ENCODE data around the gene AHR.
"Not testable (repeated sequence)": the region's sequence is repeated elsewhere in the genome, so short reads cannot be mapped to it uniquely, and the experiment has no call there.

Gene AHR

DNA sequence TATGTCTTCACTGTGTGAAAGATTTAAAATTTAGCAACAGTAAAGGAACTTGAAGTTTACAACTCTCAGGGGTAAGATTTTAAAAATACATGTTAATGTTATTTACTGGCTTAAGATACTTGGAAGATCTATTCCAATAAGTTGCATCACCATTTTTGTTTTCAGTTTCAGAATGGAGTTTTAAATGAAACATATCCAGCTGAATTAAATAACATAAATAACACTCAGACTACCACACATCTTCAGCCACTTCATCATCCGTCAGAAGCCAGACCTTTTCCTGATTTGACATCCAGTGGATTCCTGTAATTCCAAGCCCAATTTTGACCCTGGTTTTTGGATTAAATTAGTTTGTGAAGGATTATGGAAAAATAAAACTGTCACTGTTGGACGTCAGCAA, 44.3 kb downstream of the AHR start:
- DNase-seq, result no peak

DNA sequence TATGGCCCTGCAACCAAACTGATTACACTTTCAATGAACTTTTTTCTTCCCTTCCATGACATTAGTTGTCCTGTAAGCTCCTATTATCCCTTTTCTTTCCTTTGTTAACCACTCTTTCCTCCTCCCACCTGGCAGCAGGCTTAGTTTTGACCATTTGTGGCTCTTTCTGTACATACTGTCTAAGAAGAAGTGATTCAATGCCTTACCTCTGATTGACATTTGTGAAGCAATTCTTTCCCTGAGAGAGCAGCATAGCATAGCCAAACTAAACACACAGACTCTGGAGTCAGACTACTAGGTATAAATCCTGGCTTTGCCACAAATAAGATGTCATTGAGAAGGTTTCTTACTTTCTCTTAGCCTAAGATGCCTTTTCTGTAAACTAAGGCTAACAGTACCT, 48.9 kb downstream of the AHR start:
- DNase-seq, result no peak

DNA sequence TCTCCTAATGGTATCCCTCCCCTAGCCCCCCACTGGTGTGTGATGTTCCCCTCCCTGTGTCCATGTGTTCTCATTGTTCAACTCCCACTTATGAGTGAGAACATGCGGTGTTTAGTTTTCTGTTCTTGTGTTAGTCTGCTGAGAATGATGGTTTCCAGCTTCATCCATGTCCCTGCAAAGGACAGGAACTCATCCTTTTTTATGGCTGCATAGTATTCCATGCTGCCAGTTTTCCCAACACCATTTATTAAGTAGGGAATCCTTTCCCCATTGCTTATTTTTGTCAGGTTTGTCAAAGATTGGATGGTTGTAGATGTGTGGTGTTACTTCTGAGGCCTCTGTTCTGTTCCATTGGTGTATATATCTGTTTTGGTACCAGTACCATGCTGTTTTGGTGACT, 50.5 kb downstream of the AHR start:
- not testable (repeated sequence) for DNase-seq

DNA sequence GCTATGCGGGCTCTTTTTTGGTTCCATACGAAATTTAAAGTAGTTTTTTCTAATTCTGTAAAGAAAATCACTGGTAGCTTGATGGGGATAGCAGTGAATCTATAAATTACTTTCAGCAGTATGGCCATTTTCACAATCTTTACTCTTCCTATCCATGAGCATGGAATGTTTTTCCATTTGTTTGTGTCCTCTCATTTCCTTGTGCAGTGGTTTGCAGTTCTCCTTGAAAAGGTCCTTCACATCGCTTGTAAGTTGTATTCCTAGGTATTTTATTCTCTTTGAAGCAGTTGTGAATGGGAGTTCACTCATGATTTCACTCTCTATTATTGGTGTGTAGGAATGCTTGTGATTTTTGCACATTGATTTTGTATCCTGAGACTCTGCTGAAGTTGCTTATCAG, 51.9 kb downstream of the AHR start:
- not testable (repeated sequence) for DNase-seq

DNA sequence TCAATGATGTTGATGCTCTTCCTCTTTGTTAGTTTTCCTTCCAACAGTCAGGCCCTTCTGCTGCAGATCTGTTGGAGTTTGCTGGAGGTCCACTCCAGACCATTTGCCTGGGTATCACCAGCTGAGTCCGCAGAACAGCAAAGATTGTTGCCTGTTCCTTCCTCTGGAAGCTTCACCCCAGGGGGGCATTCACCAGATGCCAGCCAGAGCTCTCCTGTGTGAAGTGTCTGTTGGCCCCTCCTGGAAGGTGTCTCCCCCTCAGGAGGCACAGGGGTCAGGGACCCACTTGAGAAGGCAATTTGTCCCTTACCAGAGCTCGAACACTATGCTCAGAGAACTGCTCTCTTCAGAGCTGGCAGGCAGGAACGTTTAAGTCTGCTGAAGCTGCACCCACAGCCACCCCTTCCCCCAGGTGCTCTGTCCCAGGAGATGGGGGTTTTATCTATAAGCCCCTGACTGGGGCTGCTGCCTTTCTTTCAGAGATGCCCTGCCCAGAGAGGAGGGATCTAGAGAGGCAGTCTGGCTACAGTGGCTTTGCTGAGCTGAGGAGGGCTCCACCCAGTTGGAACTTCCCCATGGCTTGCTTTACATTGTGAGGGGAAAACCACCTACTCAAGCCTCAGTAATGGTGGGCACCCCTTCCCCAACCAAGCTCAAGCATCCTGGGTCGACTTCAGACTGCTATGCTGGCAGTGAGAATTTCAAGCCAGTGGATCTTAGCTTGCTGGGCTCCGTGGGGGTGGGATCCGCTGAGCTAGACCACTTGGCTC, 55.4 kb downstream of the AHR start:
- DNase-seq, result not testable (repeated sequence)

DNA sequence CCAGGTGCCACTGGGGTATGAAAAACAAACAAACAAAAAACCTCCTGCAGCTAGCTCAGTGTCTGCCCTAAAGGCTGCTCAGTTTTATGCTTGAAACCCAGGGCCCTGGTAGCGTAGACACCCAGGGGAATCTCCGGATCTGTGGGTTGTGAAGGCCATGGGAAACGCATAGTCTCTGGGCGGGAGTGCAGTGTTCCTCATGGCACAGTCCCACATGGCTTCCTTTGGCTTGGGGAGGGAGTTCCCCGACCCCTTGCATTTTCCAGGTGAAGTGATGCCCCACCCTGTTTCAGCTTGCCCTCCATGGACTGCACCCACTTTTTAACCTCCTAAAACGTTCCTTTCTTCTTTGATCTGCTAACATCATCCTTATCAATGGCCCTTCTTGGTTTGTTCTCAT, 56.0 kb downstream of the AHR start:
- DNase-seq, result no peak

DNA sequence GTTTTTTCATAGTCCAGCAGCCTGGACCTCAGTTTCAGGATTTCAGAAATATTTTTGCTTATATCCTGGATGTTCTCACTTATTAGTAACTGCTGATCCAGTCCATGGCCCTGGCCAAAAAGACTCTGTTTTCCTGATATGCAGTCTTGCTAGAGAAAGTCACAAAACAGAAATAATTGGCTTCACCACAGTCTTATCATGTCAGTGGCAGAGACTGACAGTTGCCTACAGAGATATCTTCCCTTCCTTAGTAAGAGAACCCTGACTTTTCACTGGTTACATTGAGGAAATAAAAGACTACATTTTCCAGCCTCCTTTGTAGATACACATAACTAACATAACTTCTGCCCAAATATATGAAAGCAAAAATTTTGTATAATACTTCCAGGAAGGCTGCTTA, 56.6 kb downstream of the AHR start:
- no peak for DNase-seq

DNA sequence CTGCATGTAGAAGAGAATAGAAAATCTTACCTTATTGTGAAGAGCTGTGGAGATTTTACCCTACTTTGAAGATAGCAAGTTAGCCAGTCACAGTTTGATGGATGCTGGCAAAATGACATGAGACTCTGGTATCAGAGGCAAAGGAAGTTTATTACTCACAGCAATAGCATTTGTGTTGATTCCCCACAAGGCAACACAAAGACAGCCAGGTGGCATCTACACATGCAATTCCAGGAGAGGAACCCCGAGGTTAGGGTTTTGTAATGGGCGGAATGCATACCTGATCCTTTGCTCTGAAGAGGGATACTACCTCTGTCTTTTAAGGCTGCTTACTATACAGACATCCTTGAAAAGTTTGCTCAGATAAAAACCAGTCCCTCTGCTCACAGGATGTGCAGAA, 59.5 kb downstream of the AHR start:
- DNase-seq, result no peak

DNA sequence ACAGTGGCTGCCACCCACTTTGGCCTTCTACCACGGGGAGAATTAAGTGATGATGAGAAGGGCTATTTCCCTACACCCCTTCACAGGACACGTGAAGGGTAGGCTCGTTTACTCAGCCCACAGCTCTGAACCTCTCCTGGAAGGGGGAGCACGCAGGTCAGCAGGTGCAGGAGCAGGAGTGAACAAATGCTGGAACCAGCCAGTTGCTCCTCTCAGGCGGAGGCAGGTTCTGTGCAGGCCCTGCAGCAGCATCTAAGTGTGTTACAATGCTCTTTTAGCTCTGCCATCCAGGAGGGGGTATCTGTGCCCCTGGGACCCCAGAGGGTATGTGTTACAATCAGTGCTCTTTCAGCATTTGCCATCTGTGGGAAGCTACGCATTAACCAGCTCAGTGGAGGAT, 61.2 kb downstream of the AHR start:
- no peak for DNase-seq

DNA sequence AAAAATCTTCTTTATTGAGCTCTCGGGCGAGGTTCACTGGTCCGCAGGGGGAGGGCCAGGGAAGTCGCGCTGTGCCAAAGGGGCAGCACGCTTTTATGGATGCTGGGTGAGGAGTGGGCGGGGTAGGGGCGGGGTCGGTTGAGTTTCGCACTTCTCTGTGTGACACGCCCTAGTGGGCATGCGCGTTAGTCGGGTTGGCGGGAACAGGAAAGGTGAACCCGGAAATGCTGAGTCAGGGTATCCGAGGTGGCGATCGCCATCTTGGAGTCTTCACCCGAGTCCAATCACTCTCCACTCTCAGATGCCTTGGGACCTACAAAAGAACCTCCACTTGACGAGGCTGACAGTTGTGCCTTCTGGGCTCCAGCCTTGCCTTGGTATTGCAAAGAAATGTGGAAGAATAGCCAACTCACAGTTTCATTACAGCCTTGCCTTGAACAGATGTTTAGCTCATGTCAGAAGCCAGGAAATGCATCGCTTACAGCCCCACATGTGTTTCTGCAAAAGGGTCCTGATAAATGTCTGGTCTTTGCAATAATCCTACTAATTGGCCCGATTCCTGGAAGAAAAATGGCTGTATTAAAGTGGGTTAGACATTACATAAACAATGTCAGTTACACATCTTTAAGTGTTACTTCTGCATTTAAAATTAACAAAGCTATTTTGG, 64.1 kb downstream of the AHR start:
- DNase-seq, result no peak

DNA sequence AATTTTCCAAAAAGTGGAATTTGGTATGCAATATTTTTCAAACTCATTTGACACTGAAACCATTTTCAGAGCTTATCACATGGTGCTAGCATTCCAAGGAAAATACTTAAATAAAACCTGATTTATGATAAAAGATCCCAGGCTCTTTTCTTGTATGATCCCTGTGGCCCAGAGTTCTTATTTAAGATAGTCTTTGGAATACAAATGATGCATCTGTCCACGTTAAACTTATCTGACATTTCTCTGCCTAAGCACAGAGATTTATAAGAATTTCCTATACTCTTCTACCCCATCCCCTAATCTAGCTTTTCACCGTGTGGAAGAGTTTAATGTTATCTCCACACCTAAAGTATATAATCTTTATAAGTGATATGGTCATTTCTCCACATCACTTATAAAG, 66.2 kb downstream of the AHR start:
- DNase-seq, result no peak

DNA sequence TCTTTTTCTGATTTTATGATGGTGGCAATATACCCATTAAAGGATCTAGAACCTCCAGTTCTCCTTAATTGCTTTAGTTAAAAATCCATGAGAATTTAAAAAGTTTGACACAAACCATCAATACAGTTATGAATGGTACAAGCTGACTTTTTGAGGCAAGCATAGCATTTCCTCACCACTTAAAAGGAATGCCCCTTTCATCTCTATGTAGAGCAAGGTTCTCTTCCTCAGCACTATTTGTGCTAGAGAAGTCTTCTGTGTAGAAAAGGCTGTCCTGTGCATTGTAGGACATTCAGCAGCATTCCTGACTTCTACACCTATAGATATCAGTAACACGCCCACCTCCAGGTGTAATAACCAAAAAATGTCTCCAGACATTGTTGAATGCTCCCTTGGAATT, 67.3 kb downstream of the AHR start:
- no peak for DNase-seq

DNA sequence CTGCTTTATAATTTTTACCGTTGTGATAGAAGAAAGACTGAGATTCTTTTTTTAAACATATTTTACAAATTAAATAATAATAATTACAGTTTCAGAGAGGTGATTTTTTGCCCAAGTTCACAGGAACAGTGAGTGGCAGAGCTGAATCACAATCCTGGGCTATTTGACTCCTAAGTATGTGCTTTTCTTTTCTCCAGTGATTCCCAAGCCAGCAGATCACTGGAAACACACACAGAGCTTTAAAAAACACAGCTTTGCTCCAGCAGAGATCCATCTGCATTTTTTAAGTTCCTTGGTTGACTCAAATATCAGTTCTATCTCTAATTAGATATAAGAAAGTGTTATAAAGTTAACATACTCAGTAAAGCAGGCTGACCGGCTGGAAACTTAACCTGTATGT, 69.0 kb downstream of the AHR start:
- DNase-seq, result no peak

DNA sequence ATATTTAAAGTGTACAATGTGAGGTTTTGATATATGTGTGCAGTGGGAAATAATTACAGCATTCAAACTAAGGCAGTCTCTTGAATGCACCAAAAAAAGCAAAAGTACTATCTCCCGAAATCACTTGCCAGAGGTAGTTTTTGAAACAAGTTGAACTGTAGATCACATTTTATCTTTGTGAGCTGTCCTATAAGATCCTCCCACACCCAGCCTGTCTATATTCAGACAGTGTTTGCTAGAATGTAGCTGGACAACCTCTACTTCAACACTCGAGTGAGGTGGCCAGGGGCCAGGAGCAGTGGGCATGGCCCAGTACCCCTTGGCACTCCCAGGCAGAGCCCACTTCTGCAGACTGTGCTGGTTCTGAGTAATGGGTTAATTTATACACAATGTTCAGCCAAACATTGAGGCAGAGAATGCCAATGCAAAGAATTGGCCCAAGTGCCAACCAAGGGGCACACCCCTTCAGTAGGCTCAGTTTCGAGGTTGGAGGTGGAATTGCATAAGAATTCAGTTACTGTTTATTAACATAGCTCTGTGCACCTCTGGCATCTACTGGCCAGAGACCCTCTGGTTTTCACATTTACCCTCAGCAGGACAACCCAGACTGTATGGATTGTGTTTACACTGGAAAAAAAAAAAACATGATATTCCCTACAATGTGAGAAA, 70.5 kb downstream of the AHR start:
- no peak for DNase-seq

DNA sequence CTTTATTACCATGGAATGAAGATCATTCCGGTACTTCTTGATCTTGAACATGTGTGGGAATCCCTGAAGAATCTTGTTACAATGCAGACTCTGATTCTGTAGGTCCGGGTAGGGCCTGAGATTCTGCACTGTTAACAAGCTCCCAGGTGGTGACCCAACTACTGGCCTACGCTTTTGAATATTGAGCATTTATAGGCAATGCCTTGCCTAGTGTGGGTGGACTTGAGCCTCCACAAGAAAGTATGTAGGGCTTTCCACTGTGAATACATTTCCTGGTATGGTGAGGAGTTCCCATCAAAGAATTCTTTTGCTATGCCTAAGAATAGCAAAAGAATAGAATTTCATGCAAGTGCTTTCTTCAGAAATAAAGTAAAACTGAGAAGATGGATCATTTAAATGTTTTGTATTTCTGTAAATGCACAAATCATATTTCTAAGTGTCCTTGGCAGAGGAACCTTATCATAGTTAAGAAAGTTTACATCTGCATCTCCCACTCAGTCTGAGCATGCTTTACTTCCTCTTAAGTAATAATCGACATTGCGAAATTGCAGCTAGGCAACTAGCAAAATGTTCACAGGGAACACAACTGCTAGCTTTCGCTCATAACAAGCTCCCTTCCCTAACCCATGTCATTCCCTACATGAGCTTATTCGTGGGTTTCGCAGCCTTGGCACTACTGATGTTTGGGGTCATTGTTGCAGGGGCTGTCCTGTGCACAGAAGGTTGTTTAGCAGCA, 71.4 kb downstream of the AHR start:
- no peak for DNase-seq

DNA sequence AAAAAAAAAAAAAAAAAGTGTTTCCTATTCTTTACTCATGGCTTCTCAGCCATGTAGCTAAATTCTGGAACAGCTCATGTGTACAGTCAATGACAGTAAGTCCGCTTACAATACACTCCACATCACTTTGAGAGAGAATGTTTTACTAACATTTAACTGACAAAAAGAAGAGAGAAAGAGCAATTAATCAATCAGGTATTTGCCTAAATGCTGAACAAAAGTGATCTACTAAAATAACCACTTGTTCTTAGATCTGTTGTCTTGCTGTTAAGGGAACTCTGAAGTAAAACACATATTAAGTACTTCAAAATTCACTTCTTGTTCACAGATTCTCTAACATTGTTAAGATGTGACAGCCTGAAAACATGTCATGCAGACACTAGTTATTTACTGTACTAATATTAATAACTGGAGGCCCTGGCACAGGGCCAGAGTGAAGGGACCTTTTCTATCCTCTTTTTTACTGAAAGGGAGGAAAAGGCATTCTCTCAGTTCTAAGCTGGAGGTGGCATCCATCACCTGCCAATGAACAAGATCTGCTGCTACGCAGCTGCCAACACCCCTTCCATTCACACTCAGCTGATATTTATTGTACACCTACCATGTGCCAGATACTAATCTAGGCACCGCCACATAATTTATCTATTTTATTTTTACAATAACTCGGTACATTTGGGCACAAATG, 72.6 kb downstream of the AHR start:
- DNase-seq, result no peak

DNA sequence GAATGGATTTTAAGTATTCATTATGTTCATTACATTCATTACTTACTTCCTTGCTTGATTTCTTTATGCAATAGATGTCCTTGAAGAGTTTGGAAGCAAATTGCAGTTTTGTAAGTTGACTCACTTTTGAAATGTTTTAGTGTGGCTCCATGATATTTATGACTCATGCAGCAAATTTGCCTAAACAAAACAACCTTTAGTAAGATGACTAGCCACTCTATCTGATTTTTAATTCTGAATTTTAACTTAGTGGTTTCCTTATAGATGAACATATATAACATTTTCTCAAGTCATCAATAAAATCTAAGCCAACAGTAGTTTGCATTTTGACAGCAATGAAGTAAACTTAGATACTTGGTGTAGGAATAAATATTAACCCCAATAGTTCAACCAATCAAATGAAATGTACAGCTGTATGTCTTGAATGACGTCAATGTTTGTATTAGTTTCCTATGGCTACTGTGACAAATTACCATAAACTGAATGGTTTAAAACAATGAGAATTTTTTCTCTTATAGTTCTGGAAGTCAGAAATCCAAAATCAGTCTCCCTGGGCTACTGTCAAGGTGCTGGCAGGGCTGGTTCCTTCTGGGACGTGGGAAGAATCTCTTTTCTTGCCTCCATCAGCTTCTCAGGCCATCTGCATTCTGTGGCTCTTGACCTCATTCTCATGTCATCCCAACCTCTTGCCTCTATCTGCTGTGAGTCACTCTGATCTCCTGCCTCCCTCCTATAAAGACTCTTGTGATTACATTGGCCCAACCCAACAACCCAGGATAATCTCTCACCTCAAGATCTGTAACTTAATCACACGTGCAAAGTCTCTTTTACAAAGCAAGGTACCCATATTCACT, 73.4 kb downstream of the AHR start:
- DNase-seq, result no peak

DNA sequence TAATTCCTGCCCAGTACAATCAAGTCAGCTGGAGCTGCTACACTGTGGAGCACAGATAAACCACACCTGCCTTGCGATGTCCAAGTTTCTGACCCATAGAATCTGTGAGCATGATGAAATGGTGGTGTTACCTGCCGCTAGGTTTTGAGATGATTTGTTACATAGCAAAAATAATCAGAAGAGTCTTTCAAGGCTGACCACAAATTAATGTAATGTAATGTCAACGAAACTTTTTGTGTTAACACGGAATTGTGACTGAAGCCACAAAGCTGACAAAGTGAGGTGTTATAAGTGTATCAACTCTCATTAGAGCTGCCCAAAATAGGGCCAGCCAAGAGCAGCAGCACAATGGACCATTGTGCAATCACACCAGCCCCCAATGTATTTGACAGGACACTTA, 75.7 kb downstream of the AHR start:
- no peak for DNase-seq

DNA sequence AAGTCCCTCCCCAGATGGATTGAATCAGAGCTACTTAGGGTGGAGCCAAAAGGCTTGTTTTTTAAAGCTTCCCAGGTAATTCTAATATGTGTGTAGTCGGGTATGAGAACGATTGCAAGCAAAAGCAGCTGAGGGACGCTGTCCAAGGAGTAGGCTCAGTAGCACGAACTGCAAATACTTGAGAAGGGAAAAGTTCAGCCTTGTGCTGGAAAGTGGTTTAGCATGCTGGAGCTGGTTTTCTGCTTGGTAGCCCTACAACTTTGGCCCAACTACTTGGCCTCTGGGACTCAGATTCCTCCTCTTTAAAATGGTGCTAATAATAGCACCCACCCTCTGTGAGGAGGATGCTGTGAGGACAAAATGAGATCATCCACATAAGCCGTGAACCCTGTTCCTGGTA, 76.2 kb downstream of the AHR start:
- no peak for DNase-seq

DNA sequence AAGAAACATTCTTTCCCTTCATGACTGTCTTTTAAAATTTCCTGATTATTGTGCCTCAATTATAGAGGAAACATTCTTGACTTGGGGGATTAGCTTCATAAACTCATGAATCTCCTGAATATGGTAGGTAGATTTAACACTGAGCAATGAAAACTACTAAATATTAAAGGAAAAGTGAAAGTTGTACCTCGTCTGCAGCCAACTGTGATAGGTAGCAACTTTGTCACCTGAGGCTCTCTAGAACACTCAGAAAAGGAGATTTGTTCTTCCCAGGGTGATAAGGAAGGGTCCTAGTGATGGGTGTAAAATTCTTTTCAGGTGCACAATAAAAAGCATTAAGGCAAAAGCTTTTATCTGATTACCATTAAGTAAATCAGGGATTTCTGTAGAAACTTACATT, 78.1 kb downstream of the AHR start:
- no peak for DNase-seq

DNA sequence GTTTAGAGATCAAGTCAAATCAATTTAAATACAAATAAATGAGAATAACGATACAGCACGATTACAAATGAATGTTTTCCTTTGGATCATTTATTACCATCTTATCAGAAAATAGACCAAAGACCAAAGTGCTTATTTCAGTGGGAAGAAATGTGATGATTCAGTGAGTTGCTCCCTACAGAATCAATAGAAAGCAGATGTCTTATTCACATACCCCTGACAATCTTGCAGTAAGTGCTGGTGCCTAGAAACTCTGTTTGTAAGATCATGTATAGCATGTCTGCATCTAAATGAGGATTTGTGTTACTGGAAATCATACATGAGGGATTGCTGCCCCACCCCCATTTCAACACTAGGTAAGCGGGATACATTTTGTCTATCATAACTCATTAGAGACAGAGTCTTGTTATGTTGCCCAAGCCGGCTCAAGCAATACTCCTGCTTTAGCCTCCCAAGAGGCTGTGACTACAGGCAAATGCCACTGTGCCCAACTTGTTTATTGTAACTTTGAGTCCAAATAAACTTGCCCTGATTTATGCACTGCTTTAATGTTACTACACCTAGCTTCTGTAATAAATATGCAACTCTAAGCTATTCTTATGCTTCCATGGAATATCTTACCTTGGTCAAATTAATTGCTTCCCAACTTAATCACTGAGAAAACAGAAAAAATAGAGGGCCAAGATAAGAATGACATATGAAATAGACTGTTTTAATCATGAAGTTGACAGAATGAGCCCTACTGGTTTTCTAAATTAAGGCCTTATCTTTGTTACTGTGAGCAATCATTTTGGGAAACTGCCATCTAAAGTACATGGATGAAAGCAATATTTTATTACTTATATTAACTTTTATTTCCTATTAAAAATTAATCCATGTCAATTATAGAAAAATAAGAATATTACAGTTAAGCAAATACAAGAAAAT, 82.5 kb downstream of the AHR start:
- no peak for DNase-seq

Data from NCI-H774 (cell line).